ENCODE data around the gene TNS2.
"Not testable (repeated sequence)": the region's sequence is repeated elsewhere in the genome, so short reads cannot be mapped to it uniquely, and the experiment has no call there.

The TNS2 gene

DNA sequence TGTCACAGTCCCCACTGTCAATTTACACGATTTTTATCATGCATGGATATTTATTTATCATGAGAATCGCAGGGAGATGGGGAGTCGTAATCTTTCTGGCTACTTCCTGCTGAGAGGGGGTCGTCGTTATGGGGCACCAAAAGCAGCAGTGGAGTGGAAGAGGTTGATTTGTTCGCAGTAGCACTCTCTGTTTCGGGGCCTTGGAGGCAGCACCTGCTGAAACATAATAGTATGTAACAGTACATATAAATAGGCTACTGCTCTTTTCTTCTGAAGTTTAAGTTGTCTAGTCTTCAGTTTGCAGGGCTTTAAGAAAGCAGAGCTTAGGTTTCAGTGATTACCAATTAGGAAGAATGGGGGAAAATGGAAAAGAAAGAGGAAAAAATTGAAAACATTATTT is 57.3 kb downstream of the TNS2 start:
- Histone ChIP-seq H3K27ac (ENCODE audit: low read length) (no peak overlapping the region), H3K4me2 (ENCODE audit: insufficient read depth, low read length) (no peak overlapping the region), H3K9ac (ENCODE audit: low read depth, low read length) (no peak overlapping the region), H3K9me3 (ENCODE audit: insufficient read depth, low read length, severe bottlenecking) (no peaks in the 10 kb centered on the region), H3K79me2 (ENCODE audit: insufficient read depth, low read length) (no peaks in the 10 kb centered on the region), H2AFZ (ENCODE audit: low read depth, low read length) (no peak overlapping the region), H4K20me1 (ENCODE audit: insufficient read depth, low read length) (no peaks in the 10 kb centered on the region), H3K4me3 (ENCODE audit: low read depth in 1 of 2, low read length in 2 of 2) (no peak overlapping the region), H3K36me3 (ENCODE audit: insufficient read depth, low read length) (no peaks in the 10 kb centered on the region), H3K27me3 (ENCODE audit: insufficient read depth, low read length, poor library complexity) (no peaks in the 10 kb centered on the region), H3K4me1 (ENCODE audit: insufficient read depth, low read length) (no peaks in the 10 kb centered on the region)
- DNase-seq (no peak), ATAC-seq (ENCODE audit: insufficient read depth, low read depth) (no peak)
- no peak for TF ChIP-seq EZH2 (IDR thresholded peaks at IDR 0.05; ENCODE audit: borderline replicate concordance, low read depth, low read length, severe bottlenecking)
- TF ChIP-seq, protein P1, sequence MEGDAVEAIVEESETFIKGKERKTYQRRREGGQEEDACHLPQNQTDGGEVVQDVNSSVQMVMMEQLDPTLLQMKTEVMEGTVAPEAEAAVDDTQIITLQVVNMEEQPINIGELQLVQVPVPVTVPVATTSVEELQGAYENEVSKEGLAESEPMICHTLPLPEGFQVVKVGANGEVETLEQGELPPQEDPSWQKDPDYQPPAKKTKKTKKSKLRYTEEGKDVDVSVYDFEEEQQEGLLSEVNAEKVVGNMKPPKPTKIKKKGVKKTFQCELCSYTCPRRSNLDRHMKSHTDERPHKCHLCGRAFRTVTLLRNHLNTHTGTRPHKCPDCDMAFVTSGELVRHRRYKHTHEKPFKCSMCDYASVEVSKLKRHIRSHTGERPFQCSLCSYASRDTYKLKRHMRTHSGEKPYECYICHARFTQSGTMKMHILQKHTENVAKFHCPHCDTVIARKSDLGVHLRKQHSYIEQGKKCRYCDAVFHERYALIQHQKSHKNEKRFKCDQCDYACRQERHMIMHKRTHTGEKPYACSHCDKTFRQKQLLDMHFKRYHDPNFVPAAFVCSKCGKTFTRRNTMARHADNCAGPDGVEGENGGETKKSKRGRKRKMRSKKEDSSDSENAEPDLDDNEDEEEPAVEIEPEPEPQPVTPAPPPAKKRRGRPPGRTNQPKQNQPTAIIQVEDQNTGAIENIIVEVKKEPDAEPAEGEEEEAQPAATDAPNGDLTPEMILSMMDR (IDR thresholded peaks at IDR 0.05; ENCODE audit: borderline replicate concordance, extremely low read depth, low read length, poor library complexity, severe bottlenecking): no peak

DNA sequence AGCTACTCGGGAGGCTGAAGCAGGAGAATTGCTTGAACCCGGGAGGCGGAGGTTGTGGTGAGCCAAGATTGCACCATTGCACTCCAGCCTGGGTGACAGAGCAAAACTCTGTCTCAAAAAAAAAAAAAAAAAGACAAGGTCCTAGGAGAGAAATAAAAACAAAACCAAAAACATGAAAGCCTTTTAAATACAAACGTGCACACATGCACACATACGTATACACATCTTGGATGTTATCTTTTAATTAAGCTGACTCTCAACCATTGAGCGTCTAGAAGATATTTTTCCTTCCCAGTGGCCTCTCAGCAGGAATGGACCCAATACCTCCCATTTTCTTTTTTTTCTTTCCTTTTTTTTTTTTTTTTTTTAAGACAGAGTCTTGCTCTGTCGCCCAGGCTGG is 62.6 kb downstream of the TNS2 start:
- H3K79me2 ChIP-seq (ENCODE audit: insufficient read depth, low read length); DNase-seq; ATAC-seq (ENCODE audit: insufficient read depth, low read depth); H3K4me3 ChIP-seq (ENCODE audit: low read depth in 1 of 2, low read length in 2 of 2); H3K4me2 ChIP-seq (ENCODE audit: insufficient read depth, low read length); H2AFZ ChIP-seq (ENCODE audit: low read depth, low read length); H3K36me3 ChIP-seq (ENCODE audit: insufficient read depth, low read length); H4K20me1 ChIP-seq (ENCODE audit: insufficient read depth, low read length); H3K4me1 ChIP-seq (ENCODE audit: insufficient read depth, low read length); H3K9ac ChIP-seq (ENCODE audit: low read depth, low read length); H3K9me3 ChIP-seq (ENCODE audit: insufficient read depth, low read length, severe bottlenecking); H3K27me3 ChIP-seq (ENCODE audit: insufficient read depth, low read length, poor library complexity); H3K27ac ChIP-seq (ENCODE audit: low read length): not testable (repeated sequence)

DNA sequence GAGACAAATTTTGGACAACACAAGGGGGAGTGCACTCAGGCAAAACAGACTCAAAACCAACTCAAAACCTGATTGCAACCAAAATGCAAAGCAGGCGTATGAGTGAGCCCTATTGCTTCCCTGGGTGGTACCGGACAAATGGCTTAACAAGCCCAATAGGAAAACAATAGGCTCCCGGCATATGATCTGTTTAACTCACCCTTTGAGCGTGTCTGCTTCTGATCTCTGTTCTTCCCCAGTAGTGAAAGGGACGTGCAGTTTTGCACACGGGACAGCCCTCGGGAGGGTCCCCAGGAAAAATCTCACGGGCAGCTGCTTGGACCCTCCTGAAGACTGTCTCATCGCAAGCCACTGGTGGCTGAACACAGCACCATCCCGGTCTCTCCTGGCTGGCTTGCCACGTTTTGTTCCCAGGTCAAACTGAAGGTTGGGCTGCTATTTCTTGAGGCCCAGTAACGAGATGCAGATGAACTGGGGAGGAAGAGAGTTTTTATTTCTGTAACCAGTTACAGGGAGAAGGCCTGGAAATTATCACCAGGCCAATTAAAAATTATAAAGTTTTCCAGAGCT is 63.4 kb downstream of the TNS2 start:
- no peak for DNase-seq
- Histone ChIP-seq H3K9ac (ENCODE audit: low read depth, low read length) (no peak overlapping the region), H3K27me3 (ENCODE audit: insufficient read depth, low read length, poor library complexity) (no peaks in the 10 kb centered on the region)

DNA sequence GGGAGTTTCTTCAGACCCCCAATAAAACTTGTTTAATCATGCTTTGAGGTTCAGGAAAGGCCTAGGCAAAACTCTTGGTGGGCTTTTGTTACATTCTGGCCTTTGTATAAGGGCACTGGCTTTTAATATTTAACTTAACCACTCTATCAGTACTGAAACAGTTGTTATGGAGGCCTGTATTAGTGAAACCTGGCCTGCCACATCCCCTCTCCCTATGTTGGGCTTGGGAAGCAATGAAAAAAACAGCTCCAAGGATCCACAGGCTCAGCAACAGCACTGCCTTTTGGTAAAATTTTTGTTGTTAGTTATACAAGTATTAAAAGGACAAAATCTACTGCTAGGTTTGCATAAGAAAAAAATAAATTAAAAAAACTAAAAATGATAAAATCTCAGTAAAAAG is 64.1 kb downstream of the TNS2 start:
- Histone ChIP-seq H3K36me3 (ENCODE audit: insufficient read depth, low read length) (no peaks in the 10 kb centered on the region), H3K27me3 (ENCODE audit: insufficient read depth, low read length, poor library complexity) (no peaks in the 10 kb centered on the region), H3K79me2 (ENCODE audit: insufficient read depth, low read length) (no peaks in the 10 kb centered on the region), H3K27ac (ENCODE audit: low read length) (no peak overlapping the region), H3K4me3 (ENCODE audit: low read depth in 1 of 2, low read length in 2 of 2) (no peak overlapping the region), H4K20me1 (ENCODE audit: insufficient read depth, low read length) (no peaks in the 10 kb centered on the region), H3K9me3 (ENCODE audit: insufficient read depth, low read length, severe bottlenecking) (no peaks in the 10 kb centered on the region), H3K9ac (ENCODE audit: low read depth, low read length) (no peak overlapping the region), H3K4me1 (ENCODE audit: insufficient read depth, low read length) (no peaks in the 10 kb centered on the region), H3K4me2 (ENCODE audit: insufficient read depth, low read length) (no peak overlapping the region), H2AFZ (ENCODE audit: low read depth, low read length) (no peak overlapping the region)
- ATAC-seq (ENCODE audit: insufficient read depth, low read depth): no peak
- TF ChIP-seq, protein P1 (IDR thresholded peaks at IDR 0.05; ENCODE audit: borderline replicate concordance, extremely low read depth, low read length, poor library complexity, severe bottlenecking): no peak
- no peak for TF ChIP-seq EZH2 (IDR thresholded peaks at IDR 0.05; ENCODE audit: borderline replicate concordance, low read depth, low read length, severe bottlenecking)
- no peak for DNase-seq

More for the DNA sequence above, 63.4 kb downstream of the TNS2 start:
- Histone ChIP-seq H3K4me2 (ENCODE audit: insufficient read depth, low read length) (no peak overlapping the region), H3K4me1 (ENCODE audit: insufficient read depth, low read length) (no peaks in the 10 kb centered on the region), H3K9me3 (ENCODE audit: insufficient read depth, low read length, severe bottlenecking) (no peaks in the 10 kb centered on the region), H3K36me3 (ENCODE audit: insufficient read depth, low read length) (no peaks in the 10 kb centered on the region), H4K20me1 (ENCODE audit: insufficient read depth, low read length) (no peaks in the 10 kb centered on the region), H3K79me2 (ENCODE audit: insufficient read depth, low read length) (no peaks in the 10 kb centered on the region), H2AFZ (ENCODE audit: low read depth, low read length) (no peak overlapping the region), H3K27ac (ENCODE audit: low read length) (no peak overlapping the region), H3K4me3 (ENCODE audit: low read depth in 1 of 2, low read length in 2 of 2) (no peak overlapping the region)
- no peak for ATAC-seq (ENCODE audit: insufficient read depth, low read depth)
- TF ChIP-seq, protein P1 (IDR thresholded peaks at IDR 0.05; ENCODE audit: borderline replicate concordance, extremely low read depth, low read length, poor library complexity, severe bottlenecking): no peak
- no peak for TF ChIP-seq EZH2 (IDR thresholded peaks at IDR 0.05; ENCODE audit: borderline replicate concordance, low read depth, low read length, severe bottlenecking)

All from DND-41 (cell line).